Calu3 (cell line): ENCODE results near the gene TRIM33. TPM values are rescaled to one million over a fixed set of nuclear protein-coding genes. Genes with fewer than 3 reads are reported as not detected.

Experiments
- BruUV-seq: library from RNA; stranded (reverse); fragments of 400-500 nt; replicated peaks from 2 replicates; lab custom pipeline; 2021; lab: Mats Ljungman, UMichigan
- CTCF ChIA-PET: fragments of 300-600 bp; sonication (Branson Sonifier 250); formaldehyde crosslinking; loops from one replicate; lab custom pipeline; 2022; ENCODE audit warnings: antibody characterized with exemption; lab: Charles Lee
- DNase-seq: peaks from one replicate; pipeline ENCODE4 v3.0.0; 2022
- H3K27ac Mint-ChIP-seq: one replicate; pipeline ENCODE4 v1.8.0; 2022; ENCODE audit warnings: mixed read lengths; ENCODE audit not compliant: unreplicated experiment
- H3K27me3 Mint-ChIP-seq: one replicate; pipeline ENCODE4 v1.8.0; 2022; ENCODE audit warnings: mixed read lengths; ENCODE audit not compliant: unreplicated experiment
- H3K36me3 Mint-ChIP-seq: one replicate; pipeline ENCODE4 v1.8.0; 2022; ENCODE audit warnings: mild to moderate bottlenecking, moderate library complexity, mixed read lengths; ENCODE audit not compliant: insufficient read depth, unreplicated experiment
- H3K4me1 Mint-ChIP-seq: one replicate; pipeline ENCODE4 v1.8.0; 2022; ENCODE audit warnings: mild to moderate bottlenecking, low read depth, mixed read lengths; ENCODE audit not compliant: unreplicated experiment
- H3K4me3 Mint-ChIP-seq: one replicate; pipeline ENCODE4 v1.8.0; 2022; ENCODE audit warnings: mild to moderate bottlenecking, low read depth, moderate library complexity, mixed read lengths; ENCODE audit not compliant: unreplicated experiment
- H3K9me3 Mint-ChIP-seq: one replicate; pipeline ENCODE4 v1.8.0; 2022; ENCODE audit warnings: low read depth, mixed read lengths; ENCODE audit not compliant: unreplicated experiment
- intact Hi-C: fragments of 100-400 bp; cut with micrococcal nuclease; formaldehyde crosslinking; loops from one replicate; pipeline ENCODE4 v1.10.0; 2022; ENCODE audit not compliant: unreplicated experiment
- total RNA-seq: library from RNA; stranded (reverse); gene quantifications from 2 replicates; pipeline ENCODE4 v1.2.3, GENCODE V29; 2022
- TF ChIP-seq, protein P1 (sequence below): fragments of 200-600 bp; IDR thresholded peaks from one replicate; pipeline ENCODE4 v1.8.0; 2022; ENCODE audit warnings: antibody characterized with exemption; ENCODE audit not compliant: unreplicated experiment

Gene TRIM33
- total RNA-seq, 1 experiment from 2014 or later = 42.0 TPM

DNA sequence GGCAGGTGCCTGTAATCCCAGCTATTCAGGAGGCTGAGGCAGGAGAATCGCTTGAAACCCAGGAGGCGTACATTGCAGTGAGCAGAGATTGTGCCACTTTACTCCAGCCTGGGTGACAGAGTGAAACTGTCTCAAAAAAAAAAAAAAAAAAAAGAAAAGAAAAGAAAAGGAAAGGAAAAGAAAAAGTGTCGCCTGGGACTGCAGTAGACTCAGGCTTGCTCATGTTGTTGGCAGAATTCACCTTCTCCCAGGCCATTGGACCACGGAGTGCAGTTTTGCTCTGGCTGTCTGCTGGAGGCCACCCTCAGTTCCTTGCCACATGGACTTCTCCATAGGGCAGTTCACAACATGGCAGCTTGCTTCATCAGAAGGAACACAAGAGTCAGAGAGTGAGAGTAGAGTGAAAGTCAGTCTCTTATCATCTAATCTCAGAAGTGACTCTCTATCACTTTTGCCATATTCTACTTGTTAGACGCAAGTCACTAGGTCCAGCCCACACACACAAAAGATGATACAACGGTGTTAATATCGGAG is 41.2 kb upstream of the TRIM33 start:
- Mint-ChIP-seq H3K4me3 (no peak overlapping the region), H3K27me3 (no peaks in the 10 kb centered on the region), H3K27ac (no peak overlapping the region), H3K4me1 (no peaks in the 10 kb centered on the region), H3K36me3 (no peaks in the 10 kb centered on the region), H3K9me3 (no peaks in the 10 kb centered on the region)
- BruUV-seq = no TSS peak
- CTCF ChIA-PET = interaction anchor here (0.6 kb wide), 1 partner anchor 216 kb away, joined by 4 read pairs; no protein-coding TSS in a partner anchor
- intact Hi-C loops = no loop called here
- no peak for DNase-seq
- TF ChIP-seq, protein P1, sequence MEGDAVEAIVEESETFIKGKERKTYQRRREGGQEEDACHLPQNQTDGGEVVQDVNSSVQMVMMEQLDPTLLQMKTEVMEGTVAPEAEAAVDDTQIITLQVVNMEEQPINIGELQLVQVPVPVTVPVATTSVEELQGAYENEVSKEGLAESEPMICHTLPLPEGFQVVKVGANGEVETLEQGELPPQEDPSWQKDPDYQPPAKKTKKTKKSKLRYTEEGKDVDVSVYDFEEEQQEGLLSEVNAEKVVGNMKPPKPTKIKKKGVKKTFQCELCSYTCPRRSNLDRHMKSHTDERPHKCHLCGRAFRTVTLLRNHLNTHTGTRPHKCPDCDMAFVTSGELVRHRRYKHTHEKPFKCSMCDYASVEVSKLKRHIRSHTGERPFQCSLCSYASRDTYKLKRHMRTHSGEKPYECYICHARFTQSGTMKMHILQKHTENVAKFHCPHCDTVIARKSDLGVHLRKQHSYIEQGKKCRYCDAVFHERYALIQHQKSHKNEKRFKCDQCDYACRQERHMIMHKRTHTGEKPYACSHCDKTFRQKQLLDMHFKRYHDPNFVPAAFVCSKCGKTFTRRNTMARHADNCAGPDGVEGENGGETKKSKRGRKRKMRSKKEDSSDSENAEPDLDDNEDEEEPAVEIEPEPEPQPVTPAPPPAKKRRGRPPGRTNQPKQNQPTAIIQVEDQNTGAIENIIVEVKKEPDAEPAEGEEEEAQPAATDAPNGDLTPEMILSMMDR = no peak

DNA sequence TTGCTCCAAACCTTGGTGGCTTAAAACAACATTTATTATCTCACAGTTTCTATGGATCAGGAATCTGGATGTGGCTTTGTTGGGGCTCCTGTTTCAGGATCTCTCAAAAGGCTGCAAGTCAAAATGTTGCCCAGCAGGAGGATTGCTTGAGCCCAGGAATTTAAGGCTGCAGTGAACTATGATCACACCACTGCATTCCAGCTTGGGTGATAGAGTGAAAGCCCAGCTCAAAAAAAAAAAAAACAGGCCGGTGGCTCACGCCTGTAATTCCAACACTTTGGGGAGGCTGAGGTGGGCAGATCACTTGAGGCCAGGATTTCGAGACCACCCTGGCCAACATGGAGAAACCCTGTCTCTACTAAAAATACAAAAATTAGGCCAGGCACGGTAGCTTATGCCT is 40.4 kb upstream of the TRIM33 start:
- TF ChIP-seq, protein P1 = no peak
- Mint-ChIP-seq H3K4me1 (no peaks in the 10 kb centered on the region), H3K36me3 (no peaks in the 10 kb centered on the region), H3K4me3 (no peak overlapping the region), H3K27ac (no peak overlapping the region), H3K9me3 (no peaks in the 10 kb centered on the region), H3K27me3 (no peaks in the 10 kb centered on the region)
- intact Hi-C loops = no loop called here
- BruUV-seq = no TSS peak
- DNase-seq = no peak
- CTCF ChIA-PET = interaction anchor here (0.6 kb wide), 1 partner anchor 217 kb away, joined by 4 read pairs; no protein-coding TSS in a partner anchor

DNA sequence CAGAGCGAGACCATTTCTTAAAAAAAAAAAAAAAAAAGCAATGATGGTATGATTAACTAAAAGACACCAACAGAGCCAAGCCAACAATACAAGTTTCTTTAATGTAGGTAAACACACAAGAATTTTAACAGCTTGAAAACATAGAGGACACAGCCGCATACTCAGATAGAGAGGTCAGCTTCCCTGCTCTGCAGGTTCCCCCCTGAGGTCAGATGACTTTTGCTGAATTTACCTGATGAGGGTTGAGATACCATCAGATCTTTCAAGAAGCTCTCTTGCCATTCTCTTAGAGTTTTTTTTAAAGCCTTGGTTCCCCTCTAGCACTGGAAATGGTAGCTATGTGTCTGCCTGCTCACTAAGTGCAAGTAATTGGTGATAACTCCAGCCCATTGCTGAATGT is 39.3 kb upstream of the TRIM33 start:
- no peak overlapping the region for H3K27ac Mint-ChIP-seq
- H3K36me3 Mint-ChIP-seq = no peaks in the 10 kb centered on the region
- no peaks in the 10 kb centered on the region for H3K4me1 Mint-ChIP-seq
- TF ChIP-seq, protein P1 = no peak
- BruUV-seq = no TSS peak
- CTCF ChIA-PET = no interaction called here
- no peak overlapping the region for H3K4me3 Mint-ChIP-seq
- no peak for DNase-seq
- H3K9me3 Mint-ChIP-seq = no peaks in the 10 kb centered on the region
- intact Hi-C loops = no loop called here
- no peaks in the 10 kb centered on the region for H3K27me3 Mint-ChIP-seq

DNA sequence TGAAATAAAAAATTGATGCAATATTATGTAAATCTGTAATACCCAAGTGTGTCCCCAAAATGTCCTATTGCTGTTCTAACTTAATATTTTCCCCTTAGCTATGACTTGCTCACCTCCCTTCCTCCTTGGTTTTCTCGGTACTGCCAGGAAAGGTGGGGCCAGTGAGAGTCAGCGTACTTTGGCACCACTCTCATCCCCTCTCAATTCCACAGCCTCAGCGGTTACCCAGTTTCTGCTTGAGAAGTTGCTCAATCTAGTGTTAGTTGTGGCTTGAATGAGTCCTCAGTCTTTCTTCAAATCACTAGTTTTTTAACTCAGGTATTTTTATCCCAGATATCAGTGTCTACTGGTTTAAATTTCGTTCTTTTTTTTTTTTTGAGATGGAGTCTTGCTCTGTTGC is 38.1 kb upstream of the TRIM33 start:
- Mint-ChIP-seq H3K27ac (no peak overlapping the region), H3K4me1 (no peaks in the 10 kb centered on the region), H3K27me3 (no peaks in the 10 kb centered on the region), H3K36me3 (no peaks in the 10 kb centered on the region), H3K4me3 (no peak overlapping the region), H3K9me3 (no peaks in the 10 kb centered on the region)
- no TSS peak for BruUV-seq
- intact Hi-C loops = no loop called here
- no peak for DNase-seq
- CTCF ChIA-PET = interaction anchor here (0.7 kb wide), 1 partner anchor 52 kb away, joined by 3 read pairs; no protein-coding TSS in a partner anchor
- TF ChIP-seq, protein P1 = no peak
